SK-N-MC (cell line): ENCODE results near the gene PCLO.

Source experiments
- EZH2 ChIP-seq: fragments of 200-600 bp; sonication (generic); IDR thresholded peaks from one replicate; pipeline ENCODE4 v1.6.1; 2017; ENCODE audit warnings: antibody characterized with exemption
- POLR2AphosphoS5 ChIP-seq: IDR thresholded peaks from 2 replicates; pipeline ENCODE4 v1.6.1; 2012; ENCODE audit warnings: mild to moderate bottlenecking, low read depth, low read length, borderline replicate concordance

DNA sequence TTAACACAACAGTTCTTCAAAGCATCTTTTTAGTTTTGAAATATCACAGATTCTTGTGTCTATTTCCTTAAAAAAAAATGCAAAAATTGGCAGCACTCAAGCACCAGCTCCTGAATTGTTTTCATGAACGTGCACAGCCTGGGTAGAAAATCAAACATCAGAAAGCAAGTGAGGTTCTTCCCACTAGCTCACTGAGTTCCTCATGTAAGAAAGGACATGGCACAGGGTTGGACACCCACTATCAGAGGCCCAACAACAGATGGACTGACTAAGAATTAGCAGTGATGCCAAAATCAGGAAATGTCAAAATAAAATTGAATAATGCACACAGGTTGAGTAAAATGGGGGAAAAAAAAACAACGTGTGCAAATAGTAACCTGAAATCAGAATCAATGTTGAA lies 146.8 kb downstream of the PCLO start:
- no peak for TF ChIP-seq POLR2AphosphoS5
- TF ChIP-seq EZH2 = no peak
